Measurements from ENCODE around the gene RPSA.
"Not testable (repeated sequence)": the region's sequence is repeated elsewhere in the genome, so short reads cannot be mapped to it uniquely, and the experiment has no call there.

The RPSA gene
- 124 to 437 (median 246) reads per million in 17 experiments for total RNA-seq

DNA sequence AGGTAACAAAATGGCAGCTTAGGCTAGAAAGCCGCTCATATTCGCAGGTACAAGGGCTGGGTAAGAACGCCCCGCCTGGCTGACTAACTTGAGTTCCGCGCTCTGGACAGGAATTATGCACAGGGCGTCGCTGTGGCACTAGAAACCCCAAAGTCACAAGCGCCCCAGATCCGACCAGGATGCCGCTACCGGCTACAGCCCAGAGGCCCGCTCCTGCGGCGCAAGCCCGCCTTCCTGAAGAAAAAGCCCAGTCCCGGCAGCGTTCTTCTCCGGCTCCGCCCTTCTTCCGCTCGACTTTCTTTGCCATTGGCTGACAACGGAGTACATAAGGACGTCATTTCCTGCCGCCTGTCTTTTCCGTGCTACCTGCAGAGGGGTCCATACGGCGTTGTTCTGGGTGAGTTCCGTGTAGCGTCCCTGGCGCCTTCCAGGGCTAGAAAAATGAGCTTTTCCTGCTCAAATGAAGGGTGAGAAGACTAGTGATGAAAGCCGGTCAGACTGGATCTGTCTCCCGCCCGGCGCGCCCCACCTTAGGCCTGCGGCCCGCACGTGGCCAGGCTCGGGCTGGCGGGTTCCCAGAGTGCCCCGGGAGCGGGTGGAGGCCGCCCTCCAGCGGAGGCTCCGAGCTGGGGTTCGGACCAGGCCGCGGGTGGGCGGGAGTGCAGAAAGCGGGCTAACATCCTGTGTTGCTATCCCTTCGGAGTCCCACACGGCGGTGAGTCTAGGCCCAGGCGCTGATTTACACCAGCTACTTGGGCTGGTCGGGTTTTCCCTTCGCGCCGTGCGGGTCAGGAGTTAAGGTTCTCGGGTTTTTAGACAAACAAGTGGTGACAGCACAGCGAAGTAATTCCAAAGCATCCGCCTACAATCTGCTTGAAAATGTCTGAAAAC, at the start of gene RPSA:
Gene RPSA, plus strand, starts transcription at position 353 of the 891 bp plus-strand sequence. CDS start 934 bp downstream, outside the sequence.
- DNase-seq, result peak; percentile 97 to 99 (median 98)

DNA sequence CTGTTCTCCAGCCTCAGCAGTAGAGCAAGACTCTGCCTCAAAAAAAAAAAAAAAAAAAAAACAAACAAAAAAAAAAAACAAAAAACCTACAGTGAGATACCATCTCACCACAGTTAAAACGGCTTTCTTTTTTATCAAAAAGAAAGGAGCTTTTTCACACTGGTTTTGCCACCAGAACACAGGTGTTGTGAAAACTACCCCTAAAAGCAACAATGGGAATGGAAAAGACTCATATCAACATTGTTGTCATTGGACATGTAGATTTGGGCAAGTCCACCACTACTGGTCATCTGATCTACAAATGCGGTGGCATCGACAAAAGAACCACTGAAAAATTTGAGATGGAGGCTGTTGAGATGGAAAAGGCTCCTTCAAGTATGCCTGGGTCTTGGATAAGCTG, 48.2 kb upstream of the RPSA start:
- no peak for DNase-seq

DNA sequence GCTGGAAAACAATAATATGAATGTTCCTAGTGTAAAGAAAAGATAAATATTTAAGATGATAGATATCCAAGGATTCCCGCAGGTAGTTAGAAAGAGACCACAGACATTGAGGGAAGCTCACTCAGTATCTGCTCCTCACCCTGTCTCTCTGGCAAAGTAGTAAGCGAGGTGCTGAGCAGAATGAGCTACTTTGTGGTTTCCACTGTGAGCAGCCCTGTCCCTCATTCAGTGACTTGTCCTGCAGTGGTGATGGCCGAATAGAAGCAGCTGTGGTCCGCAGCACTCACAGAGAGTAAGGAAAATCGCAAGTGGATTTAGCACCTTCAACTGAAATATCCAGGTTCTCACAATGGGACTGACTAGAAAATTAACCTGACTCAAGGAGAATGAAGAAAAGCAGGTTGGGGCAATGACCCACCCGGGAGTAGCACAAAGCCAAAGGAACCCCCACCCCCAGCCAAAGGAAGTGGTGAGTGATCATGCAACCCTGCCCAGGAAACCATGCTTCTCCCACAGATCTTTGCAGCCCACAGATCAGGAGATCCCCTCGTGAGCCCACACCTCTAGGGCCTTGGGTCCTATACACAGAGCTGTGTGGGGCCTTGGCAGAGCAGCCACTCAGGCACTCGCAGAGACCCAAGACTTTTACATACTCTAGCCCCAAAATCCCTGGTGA, 45.1 kb upstream of the RPSA start:
- peak; percentile 14 to 58 (median 49) for DNase-seq

DNA sequence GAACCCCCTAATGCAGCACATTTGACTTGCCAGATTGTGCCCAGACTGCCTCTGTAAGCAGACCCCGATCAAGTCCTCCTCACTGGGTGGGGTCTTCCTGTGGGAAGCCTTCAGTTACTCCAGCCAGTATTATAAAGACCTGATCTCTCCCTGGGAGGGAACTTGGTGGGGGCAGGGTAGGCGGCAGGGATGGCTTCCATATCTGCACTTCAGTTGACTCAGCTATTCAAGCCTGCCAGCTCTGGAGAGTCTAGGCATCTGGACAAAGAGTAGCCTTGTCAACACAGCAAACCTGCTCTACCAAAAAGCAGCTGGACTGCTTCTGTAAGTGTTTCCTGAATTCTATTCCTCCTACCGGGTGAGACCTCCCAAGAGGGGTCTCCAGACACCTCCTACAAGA, 44.3 kb upstream of the RPSA start:
- peak in 3 of 4 experiments; percentile 22 to 33 (median 32) for DNase-seq

DNA sequence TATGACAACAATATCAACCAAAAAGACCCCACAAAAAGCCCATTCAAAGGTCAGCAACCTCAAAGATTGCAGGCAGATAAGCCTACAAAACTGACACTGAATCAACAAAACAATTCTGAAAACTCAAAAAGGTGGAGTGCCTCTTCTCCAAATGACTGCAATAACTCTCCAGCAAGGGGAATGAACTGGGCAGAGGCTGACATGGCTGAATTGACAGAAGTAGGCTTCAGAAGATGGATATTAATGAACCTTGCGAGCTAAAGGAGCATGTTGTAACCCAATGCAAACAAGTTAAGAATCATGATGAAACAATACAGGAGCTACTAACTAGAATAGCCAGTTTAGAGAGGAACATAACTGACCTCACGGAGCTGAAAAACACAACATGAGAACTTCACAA, 43.7 kb upstream of the RPSA start:
- DNase-seq, result no peak

DNA sequence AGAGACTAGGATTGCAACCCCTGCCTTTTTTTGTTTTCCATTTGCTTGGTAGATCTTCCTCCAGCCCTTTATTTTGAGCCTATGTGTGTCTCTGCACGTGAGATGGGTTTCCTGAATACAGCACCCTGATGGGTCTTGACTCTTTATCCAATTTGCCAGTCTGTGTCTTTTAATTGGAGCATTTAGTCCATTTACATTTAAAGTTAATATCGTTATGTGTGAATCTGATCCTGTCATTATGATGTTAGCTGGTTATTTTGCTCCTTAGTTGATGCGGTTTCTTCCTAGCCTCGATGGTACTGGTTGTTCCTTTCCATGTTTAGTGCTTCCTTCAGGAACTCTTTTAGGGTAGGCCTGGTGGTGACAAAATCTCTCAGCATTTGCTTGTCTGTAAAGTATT, 36.1 kb upstream of the RPSA start:
- DNase-seq, result not testable (repeated sequence)

DNA sequence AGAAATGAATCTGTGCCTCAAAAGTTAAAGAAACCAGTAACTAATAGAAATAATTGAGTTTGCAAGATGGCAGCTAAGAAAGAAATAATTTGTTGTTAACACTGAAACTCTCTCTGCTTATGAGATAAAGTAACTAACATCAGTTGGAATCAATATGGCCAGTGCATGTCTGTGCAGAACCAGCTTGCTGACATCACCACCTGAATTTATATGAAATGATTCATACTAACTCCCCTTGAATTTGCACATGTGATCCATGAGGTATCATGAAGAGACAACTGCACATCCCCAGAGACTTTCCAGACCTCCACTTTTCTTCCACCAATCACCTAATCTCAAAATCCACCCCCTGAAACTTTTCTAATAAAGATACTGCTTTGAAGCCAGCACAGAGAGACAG, 33.7 kb upstream of the RPSA start:
- no peak for DNase-seq

DNA sequence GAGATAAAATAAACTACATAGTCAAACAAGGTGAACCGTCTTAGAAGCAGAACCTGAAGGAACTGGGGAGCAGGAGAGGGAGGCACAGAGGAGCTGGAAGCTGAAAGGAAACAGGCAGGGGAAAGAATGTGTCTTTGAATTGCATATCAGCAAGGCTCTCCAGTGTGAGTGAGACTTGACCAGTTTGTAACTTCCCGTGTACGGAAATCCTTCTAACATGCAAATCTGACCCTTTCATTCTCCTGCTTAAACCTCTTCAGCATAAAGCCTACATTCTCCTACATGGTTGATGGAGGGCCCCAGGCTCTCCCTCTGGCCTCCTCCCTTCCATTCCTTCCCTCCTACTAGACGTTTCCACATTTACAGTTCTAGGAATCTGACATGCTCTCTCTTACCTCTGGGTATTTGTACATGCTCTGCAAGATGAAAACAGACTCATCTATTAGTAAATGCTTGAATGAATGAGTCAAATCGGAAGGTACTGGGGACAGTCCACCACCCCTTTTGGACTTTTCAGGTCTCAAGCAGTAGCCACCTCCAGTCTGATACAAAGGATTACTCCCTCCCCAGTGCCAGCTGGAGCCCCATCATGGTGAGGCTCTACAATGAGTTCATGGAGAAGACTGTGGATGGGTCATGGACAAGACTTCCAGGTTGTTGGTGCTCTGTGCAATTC, 29.4 kb upstream of the RPSA start:
- no peak for DNase-seq

DNA sequence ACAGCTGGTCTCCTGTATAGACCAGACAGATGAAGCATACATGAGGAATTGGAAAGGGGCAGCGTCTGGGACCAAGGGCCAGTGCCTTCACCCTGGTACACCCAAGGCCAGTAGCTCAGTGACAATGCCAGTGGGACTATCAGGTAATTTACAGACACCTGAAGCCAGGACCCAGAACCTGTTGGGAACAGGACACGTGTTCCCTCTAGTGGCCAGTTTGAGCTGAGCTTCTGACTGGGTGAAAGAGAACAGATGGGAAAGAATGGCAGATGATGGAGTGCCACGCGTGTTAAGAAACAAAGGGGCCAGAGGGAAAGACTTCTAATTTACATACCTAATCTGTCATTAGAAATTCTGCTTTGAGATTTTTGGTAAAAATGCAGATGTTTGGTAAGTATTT, 28.4 kb upstream of the RPSA start:
- DNase-seq, result peak; percentile 6 to 35 (median 28)

DNA sequence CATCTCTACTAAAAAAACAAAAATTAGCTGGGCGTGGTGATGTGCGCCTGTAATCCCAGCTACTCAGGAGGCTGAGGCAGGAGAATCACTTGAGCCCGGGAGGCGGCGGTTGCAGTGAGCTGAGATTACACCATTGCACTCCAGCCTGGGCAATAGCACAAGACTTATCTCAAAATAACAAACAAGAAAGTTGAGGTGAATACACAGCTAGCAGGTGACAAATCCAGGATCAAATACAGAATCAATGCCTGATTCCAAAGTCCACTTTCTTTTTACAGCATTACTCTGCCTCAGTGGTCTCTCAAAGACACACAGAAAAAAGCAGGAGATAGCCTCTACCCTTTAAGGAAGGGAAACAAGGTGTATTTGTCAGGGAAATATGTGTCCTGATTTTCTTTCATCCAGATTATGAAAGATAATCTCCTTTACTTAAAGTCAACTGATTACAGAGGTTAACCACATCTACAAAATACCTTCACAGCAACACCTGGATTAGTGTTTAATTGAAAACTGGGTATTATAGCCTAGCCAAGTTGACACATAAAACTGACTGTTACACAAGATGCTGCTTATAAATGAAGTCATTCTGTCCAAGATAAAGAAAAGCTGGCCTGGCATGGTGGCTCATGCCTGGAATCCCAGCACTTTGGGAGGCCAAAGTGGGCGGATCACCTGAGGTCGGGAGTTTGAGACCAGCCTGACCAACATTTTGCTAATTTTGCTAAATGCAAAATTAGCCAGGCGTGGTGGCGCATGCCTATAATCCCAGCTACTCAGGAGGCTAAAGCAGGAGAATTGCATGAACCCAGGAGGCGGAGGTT, 27.4 kb upstream of the RPSA start:
- DNase-seq, result no peak

DNA sequence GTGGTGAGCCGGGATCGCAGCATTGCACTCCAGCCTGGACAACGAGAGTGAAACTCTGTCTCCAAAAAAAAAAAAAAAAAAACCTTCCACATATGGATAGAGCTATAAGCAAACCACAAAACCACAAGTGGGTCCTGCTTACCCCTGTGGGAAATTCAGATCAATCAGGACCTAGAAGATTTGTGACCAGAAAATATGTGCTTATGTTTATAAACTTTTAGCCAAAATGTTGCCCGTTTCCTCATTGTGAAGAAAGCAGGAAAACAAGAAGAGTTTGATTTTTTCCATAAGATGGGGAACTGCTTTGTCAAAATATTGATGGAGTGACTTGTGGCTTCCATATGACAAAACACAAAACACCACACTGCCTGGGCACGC, 26.8 kb upstream of the RPSA start:
- DNase-seq, result no peak

DNA sequence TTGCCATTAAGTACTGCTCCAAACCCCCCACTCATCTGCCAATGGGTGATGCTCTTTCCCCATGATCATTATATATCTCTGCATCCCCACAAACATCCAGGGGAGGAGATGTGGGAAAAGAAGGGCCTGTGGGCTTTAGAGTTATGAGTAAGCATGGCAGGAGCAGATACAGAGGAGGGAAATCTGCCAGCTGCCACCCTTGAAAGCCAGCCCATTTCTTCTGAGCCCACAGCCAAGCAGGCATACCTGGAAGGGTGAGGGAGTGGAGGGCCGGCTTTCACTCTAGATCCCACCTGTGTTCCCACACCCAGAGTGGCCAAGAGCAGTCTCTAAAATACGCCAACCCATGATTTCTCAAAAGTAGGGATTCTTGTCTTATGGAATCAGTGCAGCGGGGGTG, 25.1 kb upstream of the RPSA start:
- no peak for DNase-seq

DNA sequence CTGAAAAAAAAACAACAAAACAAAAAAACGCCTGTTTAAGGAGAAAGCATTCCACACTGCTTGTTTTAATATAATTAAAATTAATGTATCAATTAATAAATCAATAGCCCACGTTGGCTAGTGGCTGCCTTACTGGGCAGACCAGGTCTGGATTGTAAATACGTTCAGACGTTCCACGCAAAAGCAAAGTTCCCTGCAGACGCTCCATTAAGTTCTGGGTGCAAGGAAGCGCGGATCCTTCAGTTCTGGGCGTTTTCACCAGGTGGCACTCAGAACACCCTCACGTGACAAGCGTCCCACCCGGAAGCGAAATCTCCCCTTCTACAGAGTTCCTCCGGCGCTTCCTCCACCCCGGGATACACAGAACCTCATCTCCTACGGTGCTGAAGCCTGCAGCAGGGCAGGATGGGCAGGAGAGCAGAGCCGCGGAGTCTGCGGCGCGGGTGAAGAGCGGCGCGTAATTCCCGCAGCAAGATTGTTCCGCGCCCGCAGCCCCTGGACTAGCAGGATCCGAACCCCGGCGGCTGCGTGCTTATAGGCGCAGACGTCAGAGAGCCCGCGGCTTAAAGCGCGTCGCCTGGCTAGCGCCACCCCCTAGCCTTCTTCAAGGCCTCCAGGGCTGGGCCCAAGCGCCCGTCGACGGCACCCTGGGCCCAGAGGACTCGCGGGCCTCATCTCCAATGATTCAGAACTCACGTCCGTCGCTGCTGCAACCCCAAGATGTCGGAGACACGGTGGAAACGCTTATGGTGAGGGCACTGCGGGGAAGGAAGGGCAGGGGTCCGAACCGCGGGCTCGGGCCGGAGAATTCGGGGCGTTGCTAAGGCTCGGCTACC, 23.3 kb upstream of the RPSA start, which contains the start of gene SLC25A38:
Gene SLC25A38, plus strand, starts transcription at position 326 of the 836 bp plus-strand sequence. Its CDS starts 355 bp downstream, at position 681.
- peak; percentile 86 to 94 (median 90) for DNase-seq

DNA sequence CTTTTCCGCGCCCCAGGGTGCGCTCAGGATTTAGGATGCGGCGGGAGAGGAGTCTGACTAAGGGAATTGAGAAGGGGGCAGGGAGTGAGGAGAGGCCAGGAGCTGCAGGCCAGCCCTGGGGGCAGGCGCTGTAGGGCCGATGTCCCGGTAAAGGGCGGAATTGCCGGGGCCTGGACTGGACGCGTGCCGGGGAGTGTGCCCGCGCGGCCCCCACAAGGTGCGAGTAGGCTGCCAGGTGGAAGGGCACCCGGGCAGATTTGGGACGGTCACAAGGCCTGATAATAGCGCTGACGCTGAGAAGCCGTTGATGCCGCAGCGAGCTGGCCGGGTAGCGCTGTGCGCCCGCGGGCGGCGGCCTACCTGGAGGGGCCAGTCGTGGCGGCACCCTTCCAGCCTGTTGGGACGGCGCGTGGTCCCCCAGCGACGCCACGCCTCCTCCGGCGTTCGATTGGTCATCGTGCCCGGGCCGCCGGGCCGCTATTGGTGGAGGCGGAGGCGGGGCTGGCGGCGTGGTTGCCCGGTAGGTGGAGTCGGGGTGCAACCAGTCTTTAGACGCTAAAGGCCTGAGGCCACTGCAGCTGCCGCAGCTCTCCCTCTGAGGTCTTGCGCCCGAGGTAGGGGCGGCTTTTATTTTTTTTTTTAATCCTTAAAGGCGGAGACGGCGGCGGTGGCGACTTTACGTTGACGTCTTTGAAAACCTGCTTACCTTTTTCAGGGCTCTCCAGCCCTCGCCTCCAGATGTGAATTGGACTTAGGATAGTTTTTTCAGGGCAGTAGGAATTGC, 22.4 kb upstream of the RPSA start:
- DNase-seq, result peak; percentile 95 to 98 (median 97)

DNA sequence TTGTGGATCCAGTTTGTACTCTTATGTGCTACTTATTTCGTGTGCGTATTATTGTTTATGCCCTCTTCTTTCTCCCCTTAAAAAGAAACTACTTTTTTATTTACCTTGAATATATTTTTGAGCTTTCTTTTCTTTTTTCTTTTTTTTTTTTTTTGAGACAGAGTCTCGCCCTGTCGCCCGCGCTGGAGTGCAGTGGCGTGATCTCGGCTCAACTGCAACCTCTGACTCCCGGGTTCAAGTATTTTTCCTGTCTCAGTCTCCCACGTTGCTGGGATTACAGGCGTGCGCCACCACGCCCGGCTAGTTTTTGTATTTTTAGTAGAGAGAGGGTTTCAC, 21.9 kb upstream of the RPSA start:
- DNase-seq, result no peak

DNA sequence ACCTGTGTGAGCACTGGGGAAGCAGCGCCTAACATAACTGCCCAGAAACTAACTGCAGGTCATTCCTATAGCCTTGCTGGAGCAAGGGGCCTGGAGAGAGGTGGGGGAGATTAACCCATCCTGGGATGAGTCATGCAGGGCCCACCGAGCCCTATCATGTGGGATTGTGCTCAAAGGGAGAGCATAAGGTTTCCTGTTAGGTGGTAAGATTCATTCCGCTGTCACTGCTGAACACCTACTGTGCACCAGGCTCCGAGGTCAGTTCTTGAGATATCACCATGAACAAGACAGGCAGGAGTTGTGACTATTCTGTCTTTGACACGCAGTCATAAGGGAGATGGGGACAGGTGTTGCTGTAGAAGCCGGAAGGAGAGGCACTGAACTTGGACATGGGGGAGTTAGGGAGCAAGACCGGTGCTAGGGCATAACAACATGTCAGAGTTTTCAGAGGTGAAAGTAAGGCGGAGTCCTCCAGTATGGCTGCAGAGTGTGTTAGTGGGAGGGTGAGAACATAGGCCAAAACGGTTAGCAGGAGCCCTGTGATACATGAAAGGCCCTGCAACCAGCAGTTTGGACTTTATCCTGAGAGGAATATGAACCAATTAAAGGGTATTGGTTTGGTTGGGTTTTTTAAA, 20.9 kb upstream of the RPSA start:
- no peak for DNase-seq

DNA sequence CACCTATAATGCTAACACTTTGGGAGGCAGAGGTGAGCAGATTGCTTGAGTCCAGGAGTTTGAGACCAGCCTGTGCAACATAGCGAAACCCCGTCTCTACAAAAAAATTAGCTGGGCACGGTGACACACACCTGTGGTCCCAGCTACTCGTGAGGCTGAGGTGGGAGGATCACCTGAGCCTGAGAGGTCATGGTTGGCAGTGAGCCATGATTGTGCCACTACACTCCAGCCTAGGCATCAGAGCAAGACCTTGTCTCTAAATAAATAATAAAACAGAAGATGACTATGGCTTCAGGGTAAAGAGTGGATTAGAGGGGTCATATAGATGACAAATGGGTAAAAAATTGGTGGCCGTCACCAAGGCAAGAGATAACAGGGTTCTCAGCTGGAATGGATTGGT, 20.2 kb upstream of the RPSA start:
- no peak for DNase-seq

DNA sequence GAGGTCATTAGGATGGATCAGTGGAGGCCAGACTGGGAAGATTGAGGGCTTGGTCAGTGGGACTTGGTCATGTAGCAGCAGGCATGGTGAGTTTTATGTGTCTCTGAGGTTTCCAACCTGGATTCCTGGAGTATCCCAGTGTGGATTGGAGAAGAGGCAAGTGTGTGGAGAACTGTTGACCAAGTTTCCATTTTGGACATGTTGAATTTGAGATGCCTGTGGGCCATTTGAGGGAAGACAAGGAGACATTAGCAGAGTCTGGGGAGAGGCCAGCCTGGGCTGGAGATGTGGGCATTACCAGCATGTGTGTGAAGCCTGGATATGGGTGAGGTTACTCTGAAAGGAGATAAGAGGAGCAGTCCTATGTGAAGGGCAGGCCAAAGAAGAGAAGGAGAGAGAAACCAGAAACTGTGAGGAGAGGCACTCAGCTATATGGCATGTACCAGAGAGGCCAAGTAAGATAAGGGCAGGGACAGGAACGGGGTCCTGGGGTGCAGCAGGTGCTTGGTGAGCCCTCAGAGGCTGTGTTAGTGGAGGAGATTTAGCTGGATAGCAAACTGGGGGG, 19.0 kb upstream of the RPSA start:
- DNase-seq, result no peak

DNA sequence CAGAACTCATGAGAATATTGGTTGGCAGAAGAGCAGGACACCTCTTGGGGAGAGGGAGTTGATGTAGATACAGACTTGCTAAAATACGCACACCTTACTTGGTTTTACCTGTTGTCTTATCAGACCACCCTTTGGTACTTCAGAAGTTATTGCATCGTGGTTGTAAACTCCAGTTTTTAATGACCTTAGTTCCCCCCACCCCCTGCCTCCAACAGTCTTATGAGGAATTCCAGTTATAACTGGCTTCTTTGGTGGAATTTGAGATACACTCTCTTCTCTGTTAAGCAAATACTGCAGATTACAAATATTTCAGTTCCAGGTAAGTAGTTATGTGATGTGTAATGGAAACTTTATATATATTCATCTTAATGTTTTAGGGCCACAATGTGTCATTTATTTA, 18.4 kb upstream of the RPSA start:
- no peak for DNase-seq

DNA sequence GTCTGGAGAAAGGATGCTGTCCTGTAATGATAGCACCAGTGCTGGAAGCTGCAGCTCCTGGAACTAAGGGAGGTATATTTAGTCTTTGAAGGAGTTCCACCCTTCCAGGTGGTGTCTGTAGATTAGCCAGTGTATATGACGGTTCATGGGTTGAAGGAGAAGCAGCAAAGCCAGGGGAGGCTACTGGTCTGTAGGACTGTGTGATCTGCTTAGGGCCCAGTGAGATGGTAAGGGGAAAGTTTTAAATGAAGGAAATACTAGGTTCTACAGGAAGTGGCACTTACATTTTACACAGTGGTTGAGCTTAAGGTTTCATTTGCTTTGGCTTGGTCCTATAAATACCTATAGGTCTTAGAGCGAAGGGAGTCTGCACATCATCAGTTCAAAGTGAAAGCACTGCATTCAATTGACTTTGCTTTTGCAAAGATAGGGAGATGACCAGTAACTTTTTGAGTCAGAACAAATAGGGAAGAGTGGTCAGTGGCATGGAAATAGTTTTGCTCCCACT, 17.7 kb upstream of the RPSA start:
- DNase-seq, result no peak
